ENCODE measurements around the gene EFHC2.
"Not testable (repeated sequence)": the region's sequence is repeated elsewhere in the genome, so short reads cannot be mapped to it uniquely, and the experiment has no call there.

EFHC2 gene

GRCh38 chrX:44291468-44292092 lies 51.9 kb downstream of the EFHC2 start:
- DNase-seq, result no peak

GRCh38 chrX:44290718-44291117 lies 52.8 kb downstream of the EFHC2 start:
- DNase-seq, result no peak

- DNase-seq, result no peak
Measured at GRCh38 chrX:44282753-44283152, 60.7 kb downstream of the EFHC2 start.

- no peak for DNase-seq
Measured at GRCh38 chrX:44280116-44280515, 63.4 kb downstream of the EFHC2 start.

GRCh38 chrX:44274096-44274495 lies 69.4 kb downstream of the EFHC2 start:
- no peak for DNase-seq

GRCh38 chrX:44267861-44268260 lies 75.6 kb downstream of the EFHC2 start:
- DNase-seq, result no peak

- DNase-seq, result no peak
Measured at GRCh38 chrX:44267116-44267515, 76.4 kb downstream of the EFHC2 start.

- DNase-seq, result no peak
Measured at GRCh38 chrX:44265559-44265958, 77.9 kb downstream of the EFHC2 start.

- DNase-seq, result no peak
Measured at GRCh38 chrX:44264936-44265335, 78.5 kb downstream of the EFHC2 start.

- DNase-seq, result no peak
Measured at GRCh38 chrX:44261286-44261685, 82.2 kb downstream of the EFHC2 start.

GRCh38 chrX:44260609-44261008 lies 82.9 kb downstream of the EFHC2 start:
- DNase-seq, result no peak

GRCh38 chrX:44255742-44256141 lies 87.7 kb downstream of the EFHC2 start:
- not testable (repeated sequence) for DNase-seq

- no peak for DNase-seq
Measured at GRCh38 chrX:44253575-44253942, 89.9 kb downstream of the EFHC2 start.

- peak; percentile 56 for DNase-seq
Measured at GRCh38 chrX:44252688-44253574, 90.5 kb downstream of the EFHC2 start.

GRCh38 chrX:44247468-44247867 lies 96.0 kb downstream of the EFHC2 start:
- DNase-seq, result no peak

- no peak for DNase-seq
Measured at GRCh38 chrX:44246826-44247225, 96.6 kb downstream of the EFHC2 start.

- no peak for DNase-seq
Measured at GRCh38 chrX:44245733-44246132, 97.7 kb downstream of the EFHC2 start.

GRCh38 chrX:44244008-44244407 lies 99.5 kb downstream of the EFHC2 start:
- DNase-seq, result peak; percentile 29

- DNase-seq, result no peak
Measured at GRCh38 chrX:44241546-44241945, 101.9 kb downstream of the EFHC2 start.

GRCh38 chrX:44240036-44240435 lies 103.4 kb downstream of the EFHC2 start:
- DNase-seq, result no peak

- no peak for DNase-seq
Measured at GRCh38 chrX:44239036-44239435, 104.4 kb downstream of the EFHC2 start.

GRCh38 chrX:44235534-44235933 lies 107.9 kb downstream of the EFHC2 start:
- DNase-seq, result no peak

GRCh38 chrX:44234541-44234940 lies 108.9 kb downstream of the EFHC2 start:
- no peak for DNase-seq

- DNase-seq, result no peak
Measured at GRCh38 chrX:44234116-44234515, 109.4 kb downstream of the EFHC2 start.

- DNase-seq, result no peak
Measured at GRCh38 chrX:44232081-44232480, 111.4 kb downstream of the EFHC2 start.
